HG02623 (cell line): ENCODE results near the gene B3GALT5.
"Not testable (repeated sequence)": the region's sequence is repeated elsewhere in the genome, so short reads cannot be mapped to it uniquely, and the experiment has no call there.

Experiments
- ATAC-seq: cut with Tn5 transposase; IDR thresholded peaks from one replicate; pipeline ENCODE4 v1.9.1; 2021; ENCODE audit warnings: moderate library complexity; ENCODE audit not compliant: unreplicated experiment

Gene B3GALT5

DNA sequence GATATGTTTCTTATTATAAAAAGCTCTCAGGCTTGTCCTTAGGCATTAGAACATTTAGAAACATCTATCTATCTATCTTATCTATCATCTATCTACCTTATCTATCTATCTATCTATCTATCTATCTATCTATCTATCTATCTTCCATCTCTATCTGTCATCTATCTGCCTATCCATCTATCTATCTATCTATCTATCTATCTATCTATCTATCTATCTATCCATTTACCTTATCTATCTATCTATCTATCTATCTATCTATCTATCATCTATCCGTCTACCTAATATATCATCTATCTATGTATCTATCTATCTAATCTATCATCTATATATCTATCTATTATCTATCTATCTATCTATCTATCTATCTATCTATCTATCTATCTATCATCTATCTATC is 77.1 kb downstream of the B3GALT5 start:
- not testable (repeated sequence) for ATAC-seq

DNA sequence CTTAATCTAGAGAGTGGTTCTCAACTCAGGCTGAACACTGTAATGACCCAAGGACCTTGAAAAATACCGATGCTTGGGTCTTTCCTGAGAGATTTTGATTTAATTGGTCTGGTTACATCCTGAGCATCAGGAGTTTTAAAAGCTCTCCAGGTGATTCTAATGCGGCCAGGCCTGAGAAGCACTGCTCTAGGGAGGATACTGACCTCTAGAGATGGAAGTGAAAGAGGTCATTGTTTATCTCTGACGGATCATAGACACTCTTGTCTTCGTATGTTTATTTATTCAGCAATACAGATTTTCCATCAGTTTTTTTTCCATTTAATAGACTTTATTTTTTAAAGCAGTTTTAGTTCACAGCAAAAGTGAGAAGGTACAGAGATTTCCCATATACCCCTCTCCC is 77.7 kb downstream of the B3GALT5 start:
- ATAC-seq = no peak

DNA sequence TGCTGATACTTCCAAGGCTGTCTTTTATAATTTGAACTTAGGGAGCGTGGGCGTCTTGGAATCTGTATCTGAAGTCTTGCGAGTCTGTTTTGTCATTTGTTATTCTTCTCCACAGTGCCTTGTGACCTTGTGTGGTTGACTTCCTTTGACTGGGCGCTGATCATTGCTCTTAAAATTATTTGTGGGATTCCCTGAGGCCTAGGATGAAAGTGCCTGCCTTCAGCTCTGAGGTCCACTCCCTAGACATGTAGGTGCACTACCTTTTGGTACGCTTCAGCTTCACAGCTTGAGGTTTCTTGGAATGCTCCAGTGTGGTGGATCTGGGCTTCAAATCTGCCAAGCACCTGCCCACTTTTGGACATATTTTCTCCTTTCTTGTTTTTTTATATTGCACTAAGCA is 82.0 kb downstream of the B3GALT5 start:
- no peak for ATAC-seq

DNA sequence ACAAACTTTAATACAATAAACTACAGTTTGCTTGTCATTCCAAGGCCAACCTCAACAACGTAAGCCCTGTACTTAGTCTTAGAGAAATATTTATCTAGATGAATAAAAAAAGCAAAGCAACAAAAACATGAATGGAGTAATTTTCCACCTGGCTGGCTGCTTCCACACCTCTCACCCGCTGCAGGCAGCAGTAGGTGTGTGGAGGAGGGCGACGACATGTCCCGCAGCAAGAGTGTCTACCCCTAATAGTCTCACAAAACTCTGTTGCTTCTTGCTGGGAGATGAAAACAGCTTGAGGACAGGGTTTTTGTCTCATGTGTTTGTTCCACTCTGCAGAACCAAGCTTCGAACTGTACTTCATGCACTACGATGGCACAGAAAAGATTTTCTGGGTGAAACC is 83.5 kb downstream of the B3GALT5 start:
- ATAC-seq = no peak

DNA sequence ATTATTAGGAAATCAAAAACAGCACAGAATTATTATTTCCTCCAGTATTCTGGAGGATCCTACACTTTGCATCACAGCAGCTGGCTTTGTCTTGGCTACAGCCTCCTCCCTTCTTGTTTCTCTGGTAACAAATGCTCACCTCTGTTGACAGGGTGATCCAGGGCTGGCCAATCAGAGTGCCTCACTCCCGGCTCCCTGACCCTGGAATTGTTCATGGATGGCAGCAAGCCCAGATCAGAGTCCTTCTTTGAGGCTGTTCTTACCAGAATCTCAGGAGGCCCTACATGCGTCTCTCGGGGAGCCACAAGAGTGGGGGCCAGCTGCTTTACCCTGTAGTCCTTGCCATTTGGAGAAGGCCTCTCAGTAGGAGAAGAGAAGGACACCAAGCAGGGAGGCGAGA is 83.9 kb downstream of the B3GALT5 start:
- ATAC-seq = no peak

DNA sequence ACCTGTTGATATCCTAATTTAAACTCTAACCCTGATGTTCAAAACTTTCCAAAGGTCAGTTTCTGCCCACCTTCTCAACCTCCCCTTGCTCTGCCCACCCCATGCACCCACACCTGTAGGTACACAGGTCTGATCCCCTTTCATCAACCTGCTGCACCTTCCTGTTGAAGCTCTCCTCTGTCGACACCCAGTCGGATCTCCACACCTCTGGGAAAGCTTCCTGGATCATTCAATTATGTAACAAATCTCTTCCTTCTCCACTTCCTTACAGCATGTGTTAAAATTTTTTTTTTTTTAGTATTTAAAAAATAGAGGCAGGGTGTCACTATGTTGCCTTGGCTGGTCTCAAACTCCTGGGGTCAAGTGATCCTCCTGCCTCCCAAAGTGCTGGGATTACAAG is 87.6 kb downstream of the B3GALT5 start:
- no peak for ATAC-seq

DNA sequence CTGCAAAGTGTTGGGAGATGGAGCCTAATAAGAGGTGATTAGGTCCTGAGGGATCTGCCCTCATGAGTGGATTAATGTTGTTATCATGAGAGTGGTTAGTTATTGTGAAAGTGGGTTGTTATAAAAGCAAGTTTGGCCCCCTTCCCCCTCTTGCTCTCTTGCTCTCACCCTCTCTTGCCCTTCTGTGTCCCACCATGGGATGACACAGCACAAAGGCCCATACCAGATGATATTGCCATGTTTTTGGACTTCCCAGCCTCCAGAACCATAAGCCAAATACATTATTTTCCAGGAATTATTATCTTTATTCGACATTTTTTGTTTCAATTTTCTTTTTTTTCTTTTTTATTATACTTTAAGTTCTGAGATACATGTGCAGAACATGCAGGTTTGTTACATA is 90.8 kb downstream of the B3GALT5 start:
- no peak for ATAC-seq

DNA sequence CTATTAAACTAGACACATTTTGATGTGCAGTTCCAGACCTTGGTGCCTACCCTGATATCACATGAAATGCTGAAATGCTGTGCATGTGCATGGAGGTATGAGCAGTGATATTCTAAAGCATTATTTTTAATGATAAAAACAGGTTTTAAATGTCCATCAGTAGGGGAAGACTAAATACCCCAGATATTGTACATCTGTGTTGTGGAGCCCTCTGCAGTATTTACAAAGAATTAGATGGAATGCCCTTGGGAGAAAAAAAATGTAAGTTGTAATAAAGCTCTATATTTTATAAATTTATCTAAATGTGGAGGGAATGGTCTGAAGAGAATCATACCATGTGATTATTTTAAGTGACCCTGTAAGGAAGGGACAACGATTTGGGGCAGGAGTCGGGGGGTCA is 93.1 kb downstream of the B3GALT5 start:
- ATAC-seq = no peak

DNA sequence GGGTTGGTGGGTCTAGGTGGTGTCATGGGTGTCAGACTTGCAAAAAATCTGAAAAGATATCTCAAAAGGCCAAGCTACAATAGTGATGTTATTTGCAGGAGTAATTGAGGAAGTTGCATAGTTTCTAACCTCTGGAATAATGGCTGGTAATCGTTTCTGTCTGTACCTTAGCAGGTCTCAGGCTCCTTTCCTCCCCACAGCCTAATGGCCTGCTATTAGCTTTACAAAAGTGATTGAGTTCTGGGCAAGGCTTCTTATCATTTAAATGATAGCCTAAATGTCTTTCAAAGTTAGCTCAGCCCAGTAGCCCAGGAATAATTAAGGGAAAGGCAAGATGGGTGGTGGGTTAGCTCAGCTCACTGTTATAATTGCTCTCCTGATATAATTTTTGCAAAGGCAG is 94.6 kb downstream of the B3GALT5 start:
- ATAC-seq = no peak

DNA sequence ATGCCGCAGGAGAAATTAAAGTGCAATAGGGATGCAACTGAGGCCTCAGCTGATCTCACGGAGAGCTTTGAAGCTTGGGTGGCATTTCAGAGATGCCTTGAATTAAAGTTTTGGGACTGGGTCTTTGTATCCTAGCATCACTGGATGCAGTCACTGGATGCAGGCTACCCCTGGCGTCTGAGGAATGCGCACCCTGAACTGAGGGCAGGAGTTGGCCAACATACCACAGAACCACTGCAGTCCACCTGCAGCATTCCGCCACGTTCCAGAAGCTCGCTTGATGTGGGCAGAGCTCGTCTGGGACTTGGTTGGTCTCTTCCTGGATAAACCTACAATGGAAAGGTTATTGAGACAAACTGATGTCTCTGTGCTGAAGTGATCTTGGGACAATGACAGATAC is 98.1 kb downstream of the B3GALT5 start:
- no peak for ATAC-seq

DNA sequence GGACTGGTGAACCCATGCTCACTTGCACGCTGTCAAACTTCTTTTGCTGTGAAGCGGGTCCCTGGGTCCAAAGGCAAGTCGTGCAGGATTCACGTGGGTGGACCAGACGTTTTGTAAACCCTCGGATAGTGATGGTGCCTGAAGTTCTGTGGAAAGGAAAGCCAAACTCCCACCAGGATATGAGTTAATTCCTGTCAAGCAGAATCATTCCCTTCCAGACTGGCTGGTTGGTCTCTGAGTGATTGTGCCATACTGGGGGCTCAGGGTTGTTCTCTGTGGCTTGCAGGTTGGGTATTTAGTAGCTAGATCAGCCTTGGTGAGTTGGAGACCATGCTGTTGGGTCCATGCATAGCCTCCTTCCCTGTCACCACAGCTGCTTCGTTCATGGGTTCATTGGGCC is 99.5 kb downstream of the B3GALT5 start:
- ATAC-seq = no peak

DNA sequence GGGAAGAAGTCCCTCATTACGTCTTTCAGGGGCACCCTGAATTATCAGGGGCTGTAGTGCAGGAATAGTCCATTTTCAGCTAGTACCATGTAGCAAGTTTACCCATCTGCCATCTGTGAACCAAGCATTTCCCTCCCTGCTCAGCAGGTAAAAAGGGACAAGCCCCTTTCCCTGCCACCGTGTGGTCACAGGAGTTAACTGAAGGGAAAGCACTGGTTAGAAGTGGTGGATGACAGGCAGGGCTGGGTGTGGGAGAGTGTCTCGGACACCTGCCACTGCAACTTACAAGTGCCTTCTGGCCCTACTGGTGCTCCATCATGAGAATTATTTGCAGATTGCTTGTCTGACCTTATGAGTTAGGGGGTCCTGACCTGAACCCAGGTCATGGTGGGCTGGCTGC is 100.2 kb downstream of the B3GALT5 start:
- no peak for ATAC-seq

DNA sequence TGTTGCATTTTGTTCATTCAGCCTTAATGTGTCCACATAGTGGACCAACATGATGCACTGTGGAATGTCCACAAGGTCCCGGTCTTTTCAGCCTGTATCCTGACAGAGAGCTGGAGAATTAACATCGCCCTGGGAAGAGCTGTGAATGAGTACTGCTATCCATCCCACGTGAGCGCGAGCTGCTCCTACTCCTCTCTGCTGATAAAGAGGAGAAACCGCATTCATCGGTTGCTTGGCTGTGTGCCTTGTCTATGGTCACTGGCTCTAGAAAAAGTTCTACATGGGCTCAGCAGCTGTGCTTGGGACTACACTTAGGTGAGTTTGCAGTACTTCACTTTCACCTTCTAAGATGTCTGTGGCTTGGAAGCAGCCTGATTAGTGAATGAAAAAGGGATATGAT is 101.2 kb downstream of the B3GALT5 start:
- no peak for ATAC-seq

DNA sequence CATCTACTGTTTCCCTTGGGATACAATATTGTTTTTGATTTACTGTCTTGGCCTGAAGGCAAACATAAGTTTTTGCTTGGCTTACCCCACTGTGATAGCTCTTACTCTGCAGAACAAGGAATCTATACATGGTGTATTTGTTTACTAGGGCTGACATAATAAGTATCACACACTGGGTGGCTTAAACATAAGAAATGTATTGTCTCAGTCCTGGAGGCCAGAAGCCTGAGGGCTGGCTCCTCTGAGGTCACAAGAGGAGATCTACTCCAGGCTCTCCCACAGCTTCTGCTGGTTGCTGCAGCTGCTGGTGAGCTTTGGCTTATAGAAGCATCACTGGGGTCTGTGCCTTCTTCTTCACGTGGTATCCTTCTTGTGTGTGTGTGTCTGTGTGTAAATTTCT is 101.6 kb downstream of the B3GALT5 start:
- no peak for ATAC-seq

DNA sequence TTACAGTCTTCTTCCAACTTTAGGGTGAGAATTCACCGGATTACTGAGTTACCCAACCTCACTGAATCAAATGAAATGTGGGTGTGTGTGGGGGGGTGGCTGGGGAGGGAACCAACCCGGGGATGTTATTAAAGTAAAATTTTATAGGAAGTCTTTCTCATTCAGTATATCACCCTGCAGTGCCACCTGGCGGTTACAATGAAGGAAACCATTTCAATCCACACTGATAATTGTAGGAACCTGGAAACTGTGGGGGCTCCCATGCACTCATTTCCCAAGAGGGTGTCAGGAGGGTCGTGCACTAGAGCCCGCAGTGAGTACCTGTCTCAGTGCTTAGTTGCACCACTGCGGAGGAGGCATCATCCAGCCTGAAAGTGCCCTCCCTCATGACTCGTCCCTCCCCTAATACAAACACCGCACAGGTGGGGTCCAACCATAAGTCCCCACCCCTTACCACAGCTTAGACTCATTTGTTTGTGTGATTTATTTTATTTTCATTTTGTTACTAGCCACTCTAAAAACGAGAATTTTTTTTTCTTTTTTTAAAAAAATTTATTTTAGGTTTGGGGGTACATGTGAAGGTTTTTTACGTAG is 103.2 kb downstream of the B3GALT5 start:
- no peak for ATAC-seq

DNA sequence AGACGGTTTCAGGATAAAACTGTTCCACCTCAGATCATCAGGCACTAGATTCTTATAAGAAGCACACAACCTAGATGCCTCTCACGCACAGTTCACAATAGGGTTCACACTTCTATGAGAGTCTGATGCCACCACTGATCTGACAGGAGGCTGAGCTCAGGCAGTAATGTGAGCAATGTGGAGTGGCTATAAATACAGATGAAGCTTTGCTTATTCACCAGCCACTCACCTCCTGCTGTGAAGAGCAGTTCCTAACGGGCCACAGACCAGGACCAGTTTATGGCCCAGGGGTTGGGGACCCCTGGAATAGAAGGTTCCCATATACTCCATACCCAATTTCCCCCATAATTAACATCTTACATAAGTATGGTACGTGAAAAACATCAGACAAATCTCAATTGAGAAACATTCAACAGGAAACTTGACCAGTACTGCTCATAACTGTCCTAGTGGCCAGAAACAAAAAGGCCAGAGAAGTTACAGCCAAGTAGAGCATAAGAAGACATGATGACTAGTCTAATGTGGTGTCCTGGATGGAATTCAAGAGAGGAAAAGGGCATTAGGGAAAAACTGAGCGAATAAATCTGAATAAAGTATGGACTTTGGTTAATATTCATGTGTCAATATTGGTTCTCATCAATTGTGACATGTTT is 107.5 kb downstream of the B3GALT5 start:
- no peak for ATAC-seq

DNA sequence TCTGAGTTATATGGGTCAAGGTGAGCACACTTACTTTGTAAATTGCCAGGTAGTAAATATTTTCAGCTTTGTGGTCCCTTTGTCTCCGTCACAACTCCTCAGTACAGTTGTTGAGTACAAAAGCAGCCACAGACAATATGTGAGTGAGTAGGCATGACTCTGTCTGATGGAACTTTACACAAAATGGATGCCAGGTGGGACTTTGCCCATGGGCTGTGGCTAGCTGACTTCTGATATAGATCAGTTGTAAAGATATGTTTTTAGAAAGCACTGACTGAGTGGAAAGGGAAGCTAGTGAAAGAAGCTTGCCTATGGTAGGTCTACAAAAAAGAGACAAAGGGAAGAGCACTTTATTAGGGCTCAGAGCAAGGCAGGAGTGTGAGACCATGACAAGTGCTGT is 109.1 kb downstream of the B3GALT5 start:
- no peak for ATAC-seq
